ENCODE results near the gene MBD3L3. TPM values are rescaled to one million over a fixed set of nuclear protein-coding genes. Genes with fewer than 3 reads are reported as not detected.
A peak's percentile ranks its signal among the peaks of the same experiment; 100 is the strongest.

MBD3L3 gene
- polyA plus RNA-seq, 1 of the 3 experiments (the other 2 are of a cell fraction): 0.07 TPM

- Histone ChIP-seq H3K27ac (ENCODE audit: low read depth in 2 of 2, low read length in 1 of 2) (peak overlapping the region; percentile 73 to 95; a peak in 3 of 4 replicates), H3K4me2 (peak overlapping the region; percentile 68), H3K4me1 (ENCODE audit: control insufficient read depth in 1 of 2, insufficient read depth in 2 of 2, low read depth in 1 of 2, low read length in 1 of 2) (peaks cover 0 to 2% of the 10 kb centered on the region in 2 experiments; a peak in 2 of 4 replicates), H3K79me2 (ENCODE audit: insufficient read depth) (no peaks in the 10 kb centered on the region), H4K20me1 (ENCODE audit: insufficient read depth) (no peaks in the 10 kb centered on the region), H3K9ac (peak overlapping the region; percentile 80), H3F3A (replicated peaks; ENCODE audit: insufficient read depth) (peaks cover 6% of the 10 kb centered on the region), H2AFZ (ENCODE audit: low read depth) (peak overlapping the region; percentile 76), H3K9me3 (no peaks in the 10 kb centered on the region), H3K36me3 (replicated peaks in 1 of 2; ENCODE audit: control insufficient read depth in 1 of 2, insufficient read depth in 2 of 2, low read length in 1 of 2) (no peaks in the 10 kb centered on the region), H3K27me3 (ENCODE audit: insufficient read depth) (no peaks in the 10 kb centered on the region), H3K9me2 (no peaks in the 10 kb centered on the region), H3K4me3 (ENCODE audit: low read depth in 2 of 2, low read length in 1 of 2) (peak overlapping the region; percentile 59 to 62; a peak in 3 of 4 replicates)
- WGBS (ENCODE audit: low lambda C conversion rate): 97% methylated on average over 3 of the region's 3 CpGs
- CTCF ChIA-PET: interaction anchor here (1.7 kb wide), 1 partner anchor 470 kb away, joined by 4 read pairs; no protein-coding TSS in a partner anchor
- POLR2A ChIA-PET: interaction anchor here (1.9 kb wide), 1 partner anchor 29 kb away, joined by 15 read pairs; the partner anchor contains the start of gene ZNF557
- TF ChIP-seq EP300 (IDR thresholded peaks at IDR 0.05; ENCODE audit: borderline replicate concordance in 1 of 2, low read depth in 1 of 2, low read length in 1 of 2) (no peak), POLR2AphosphoS5 (IDR thresholded peaks at IDR 0.05; ENCODE audit: low read depth, low read length) (no peak), SIN3A (IDR thresholded peaks at IDR 0.05; ENCODE audit: borderline replicate concordance, low read depth, low read length) (no peak), NFIC (IDR thresholded peaks at IDR 0.05; ENCODE audit: borderline replicate concordance) (no peak), USF2 (IDR thresholded peaks at IDR 0.05; ENCODE audit: borderline replicate concordance, low read depth, low read length) (no peak), PBX3 (IDR thresholded peaks at IDR 0.05) (no peak), MEF2A (IDR thresholded peaks at IDR 0.05; ENCODE audit: borderline replicate concordance, low read depth) (no peak), TEAD4 (IDR thresholded peaks at IDR 0.05; ENCODE audit: borderline replicate concordance, insufficient read depth) (no peak), FOSL2 (IDR thresholded peaks at IDR 0.05; ENCODE audit: borderline replicate concordance, low read depth) (no peak), RFX5 (IDR thresholded peaks at IDR 0.05; ENCODE audit: low read length) (no peak)
- no peak for DNase-seq
Measured at GRCh38 chr19:7098096-7098495, 39.6 kb upstream of the MBD3L3 start.

- CTCF ChIA-PET: no interaction called here
- H3K27me3 ChIP-seq (ENCODE audit: insufficient read depth): no peaks in the 10 kb centered on the region
- 84% methylated on average over 6 of the region's 6 CpGs for WGBS (ENCODE audit: low lambda C conversion rate)
- H3K36me3 ChIP-seq (replicated peaks in 1 of 2; ENCODE audit: control insufficient read depth in 1 of 2, insufficient read depth in 2 of 2, low read length in 1 of 2): peaks cover 4 to 25% of the 10 kb centered on the region in 2 experiments
- POLR2A ChIA-PET: no interaction called here
- no peaks in the 10 kb centered on the region for H3K79me2 ChIP-seq (ENCODE audit: insufficient read depth)
- H3F3A ChIP-seq (replicated peaks; ENCODE audit: insufficient read depth): no peaks in the 10 kb centered on the region
- no peak overlapping the region for H3K4me3 ChIP-seq (ENCODE audit: low read depth in 2 of 2, low read length in 1 of 2)
- TF ChIP-seq POLR2AphosphoS5 (IDR thresholded peaks at IDR 0.05; ENCODE audit: low read depth, low read length): no peak
- no peaks in the 10 kb centered on the region for H3K9me2 ChIP-seq
- no peak overlapping the region for H3K4me2 ChIP-seq
- peaks cover 15% of the 10 kb centered on the region for H3K9me3 ChIP-seq
- no peak overlapping the region for H2AFZ ChIP-seq (ENCODE audit: low read depth)
- H3K4me1 ChIP-seq (ENCODE audit: control insufficient read depth in 1 of 2, insufficient read depth in 2 of 2, low read depth in 1 of 2, low read length in 1 of 2): no peaks in the 10 kb centered on the region
- no peak overlapping the region for H3K27ac ChIP-seq (ENCODE audit: low read depth in 2 of 2, low read length in 1 of 2)
- H3K9ac ChIP-seq: no peak overlapping the region
- H4K20me1 ChIP-seq (ENCODE audit: insufficient read depth): no peaks in the 10 kb centered on the region
- no peak for DNase-seq
Measured at GRCh38 chr19:7088999-7089398, 30.5 kb upstream of the MBD3L3 start.

Data from SK-N-SH (cell line).